HG03045 (cell line): ENCODE data around the gene ADGRG6.
"Not testable (repeated sequence)": the region's sequence is repeated elsewhere in the genome, so short reads cannot be mapped to it uniquely, and the experiment has no call there.

Experiments used
- ATAC-seq: cut with Tn5 transposase; IDR thresholded peaks from one replicate; pipeline ENCODE4 v1.9.1; 2021; ENCODE audit warnings: mild to moderate bottlenecking, moderate library complexity; ENCODE audit not compliant: unreplicated experiment

Gene ADGRG6

GRCh38 chr6:142301651-142302391 is at the start of gene ADGRG6:
Gene ADGRG6, plus strand, starts transcription at chr6:142302007. Its CDS starts 323 bp downstream, at chr6:142302330.
- no peak for ATAC-seq

DNA sequence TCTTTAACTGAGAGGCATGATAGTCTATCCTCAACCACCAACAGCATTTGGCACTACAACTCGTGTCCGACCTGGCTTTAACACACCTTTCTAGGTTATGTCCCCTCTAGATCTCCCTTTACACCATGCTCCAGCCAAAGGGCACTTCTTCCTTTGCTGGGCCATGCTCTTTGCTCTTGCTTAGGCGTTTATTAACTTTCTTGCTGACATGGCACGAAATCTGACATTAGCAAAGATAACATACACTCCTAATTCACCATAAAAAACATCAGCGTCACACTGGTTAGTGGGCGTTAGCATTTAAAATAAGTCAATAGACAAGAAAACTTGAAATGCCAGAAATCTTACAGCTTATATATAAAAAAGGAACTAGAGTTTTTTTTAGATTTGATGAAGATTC is 47.3 kb upstream of the ADGRG6 start:
- no peak for ATAC-seq

DNA sequence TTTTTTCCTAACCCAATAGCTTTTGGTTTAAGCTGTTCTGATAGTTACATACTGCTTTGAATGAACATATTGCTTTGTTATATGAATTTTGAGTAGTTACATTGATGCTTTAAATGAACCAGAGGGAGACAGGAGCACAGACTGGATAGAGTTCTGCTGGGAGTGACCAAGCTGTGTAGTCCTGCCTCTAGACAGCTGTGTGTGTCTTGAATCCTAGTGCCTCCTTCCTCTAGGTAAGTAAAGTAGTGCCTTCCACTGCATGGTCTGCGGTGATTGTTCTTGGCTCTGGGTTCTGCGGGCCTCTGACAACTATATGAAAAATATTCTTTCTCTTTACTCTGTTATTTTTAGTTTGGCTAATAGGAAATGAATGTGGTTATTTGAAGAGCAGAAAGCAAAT is 46.0 kb upstream of the ADGRG6 start:
- ATAC-seq = no peak

GRCh38 chr6:142258305-142258704 is 43.5 kb upstream of the ADGRG6 start:
- no peak for ATAC-seq

GRCh38 chr6:142258757-142259156 is 43.0 kb upstream of the ADGRG6 start:
- no peak for ATAC-seq

- ATAC-seq = no peak
These were observed 41.1 kb upstream of the ADGRG6 start for GRCh38 chr6:142260748-142261147.

DNA sequence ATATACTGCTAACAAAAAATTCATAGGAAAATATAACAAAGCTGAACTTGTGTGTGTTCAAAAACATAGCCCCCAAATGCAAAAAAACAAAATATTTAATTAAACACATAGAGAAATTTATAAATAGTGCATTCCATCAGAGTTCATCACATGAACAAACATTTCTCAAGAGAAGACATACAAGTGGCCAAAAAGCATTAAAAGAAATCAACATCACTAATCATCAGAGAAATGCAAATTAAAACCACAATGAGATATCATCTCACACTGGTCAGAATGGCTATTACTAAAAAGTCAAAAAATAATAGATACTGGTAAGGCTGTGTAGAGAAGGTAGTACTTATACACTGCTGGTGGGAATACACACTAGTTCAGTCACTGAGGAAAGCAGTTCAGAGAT is 39.6 kb upstream of the ADGRG6 start:
- no peak for ATAC-seq

- no peak for ATAC-seq
These were observed 36.3 kb upstream of the ADGRG6 start for GRCh38 chr6:142265476-142265875.

GRCh38 chr6:142266060-142266459 is 35.7 kb upstream of the ADGRG6 start:
- ATAC-seq = no peak

GRCh38 chr6:142271476-142271875 is 30.3 kb upstream of the ADGRG6 start:
- no peak for ATAC-seq

- no peak for ATAC-seq
These were observed 27.2 kb upstream of the ADGRG6 start for GRCh38 chr6:142274656-142275055.

- no peak for ATAC-seq
These were observed 26.4 kb upstream of the ADGRG6 start for GRCh38 chr6:142275236-142276006.

DNA sequence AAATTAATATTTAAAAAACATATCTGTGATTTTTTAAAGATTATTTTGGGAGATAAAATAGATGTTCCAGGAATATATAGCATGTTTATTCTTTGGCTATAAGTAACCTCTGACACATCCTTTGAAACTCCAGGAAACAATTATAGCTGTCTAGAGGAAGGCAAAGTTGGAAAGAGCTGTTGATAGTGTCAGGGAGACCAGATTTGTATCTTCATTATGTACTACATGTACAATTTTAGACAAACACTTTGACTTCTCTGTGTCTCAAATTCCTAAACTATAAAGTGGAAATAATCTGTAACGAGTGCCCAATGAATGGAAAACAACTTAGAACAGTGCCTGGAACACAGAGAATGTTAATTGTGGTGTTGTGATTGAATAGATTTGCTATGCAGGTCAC is 25.6 kb upstream of the ADGRG6 start:
- no peak for ATAC-seq

GRCh38 chr6:142279350-142280180 is 22.2 kb upstream of the ADGRG6 start:
- ATAC-seq = no peak

- ATAC-seq = no peak
These were observed 21.5 kb upstream of the ADGRG6 start for GRCh38 chr6:142280265-142280664.

GRCh38 chr6:142280927-142281326 is 20.9 kb upstream of the ADGRG6 start:
- no peak for ATAC-seq

DNA sequence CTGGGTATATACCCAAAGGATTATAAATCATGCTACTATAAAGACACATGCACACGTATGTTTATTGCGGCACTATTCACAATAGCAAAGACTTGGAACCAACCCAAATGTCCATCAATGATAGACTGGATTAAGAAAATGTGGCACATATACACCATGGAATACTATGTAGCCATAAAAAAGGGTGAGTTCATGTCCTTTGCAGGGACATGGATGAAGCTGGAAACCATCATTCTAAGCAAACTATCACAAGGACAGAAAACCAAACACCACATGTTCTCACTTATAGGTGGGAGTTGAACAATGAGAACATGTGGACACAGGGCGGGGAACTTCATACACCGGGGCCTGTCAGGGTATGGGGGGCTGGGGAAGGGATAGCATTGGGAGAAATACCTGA is 18.7 kb upstream of the ADGRG6 start:
- ATAC-seq = not testable (repeated sequence)

GRCh38 chr6:142284419-142284818 is 17.4 kb upstream of the ADGRG6 start:
- ATAC-seq = no peak

- ATAC-seq = no peak
These were observed 16.3 kb upstream of the ADGRG6 start for GRCh38 chr6:142285235-142286087.

- no peak for ATAC-seq
These were observed 15.8 kb upstream of the ADGRG6 start for GRCh38 chr6:142286088-142286409.

DNA sequence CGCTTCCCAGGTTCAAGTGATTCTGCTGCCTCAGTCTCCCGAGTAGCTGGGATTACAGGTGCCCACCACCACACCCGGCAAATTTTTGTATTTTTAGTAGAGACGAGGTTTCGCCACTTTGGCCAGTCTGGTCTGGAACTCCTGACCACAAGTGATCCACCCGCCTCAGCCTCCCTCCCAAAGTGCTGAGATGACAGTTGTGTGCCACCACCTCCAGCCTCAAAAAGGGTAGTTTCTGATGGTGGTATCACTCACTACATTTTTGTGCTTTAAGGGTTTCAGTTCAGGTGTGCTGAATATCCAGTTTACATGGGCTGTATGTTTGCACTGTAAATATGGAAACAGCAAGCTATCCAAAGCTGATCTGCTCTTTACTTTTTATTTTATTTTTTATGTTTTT is 12.1 kb upstream of the ADGRG6 start:
- ATAC-seq = no peak
